ENCODE measurements around the gene SLCO2B1. TPM values are rescaled to one million over a fixed set of nuclear protein-coding genes. Genes with fewer than 3 reads are reported as not detected.

Gene SLCO2B1
- total and polyA plus RNA-seq, 2 experiments from 2014 or later = not detected

DNA sequence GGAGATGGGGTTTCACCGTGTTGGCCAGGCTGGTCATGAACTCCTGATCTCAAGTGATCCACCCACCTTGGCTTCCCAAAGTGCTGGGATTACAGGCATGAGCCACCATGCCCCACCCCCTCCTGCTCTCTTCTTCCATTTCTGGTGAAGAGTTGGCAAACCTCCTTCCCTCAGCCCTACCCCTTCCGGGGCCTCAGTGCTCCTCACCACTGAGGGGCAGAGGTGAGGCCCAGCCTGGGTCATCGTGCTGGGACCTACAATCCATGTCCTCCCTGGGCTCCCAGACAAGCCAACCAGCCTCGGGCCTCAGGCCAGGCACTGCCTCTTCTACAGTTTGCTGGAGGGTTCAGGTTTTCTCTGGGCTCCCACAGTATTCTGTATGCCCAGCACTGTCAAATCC lies 74.9 kb downstream of the SLCO2B1 start:
- no peaks in the 10 kb centered on the region for H3K9me2 ChIP-seq (ENCODE audit: insufficient read depth)
- Mint-ChIP-seq H3K4me1 (peaks cover 5% of the 10 kb centered on the region; the same call in 2 of the 3 replicates), H3K36me3 (ENCODE audit: low read depth) (no peaks in the 10 kb centered on the region), H3K4me3 (no peak overlapping the region), H3K9me3 (no peaks in the 10 kb centered on the region), H3K27ac (no peak overlapping the region), H3K27me3 (ENCODE audit: insufficient read depth, low read depth, poor library complexity) (peaks cover 2% of the 10 kb centered on the region)
- TF ChIP-seq NANOG (IDR thresholded peaks at IDR 0.05; ENCODE audit: borderline replicate concordance) (no peak), ZNF331 (CRISPR knock-in tag; IDR thresholded peaks at IDR 0.05; ENCODE audit: low read depth) (no peak), EZH2 (IDR thresholded peaks at IDR 0.05; ENCODE audit: low read depth, unreplicated experiment) (no peak), ZNF114 (CRISPR knock-in tag; IDR thresholded peaks at IDR 0.05) (no peak)
- TF ChIP-seq, protein P1, sequence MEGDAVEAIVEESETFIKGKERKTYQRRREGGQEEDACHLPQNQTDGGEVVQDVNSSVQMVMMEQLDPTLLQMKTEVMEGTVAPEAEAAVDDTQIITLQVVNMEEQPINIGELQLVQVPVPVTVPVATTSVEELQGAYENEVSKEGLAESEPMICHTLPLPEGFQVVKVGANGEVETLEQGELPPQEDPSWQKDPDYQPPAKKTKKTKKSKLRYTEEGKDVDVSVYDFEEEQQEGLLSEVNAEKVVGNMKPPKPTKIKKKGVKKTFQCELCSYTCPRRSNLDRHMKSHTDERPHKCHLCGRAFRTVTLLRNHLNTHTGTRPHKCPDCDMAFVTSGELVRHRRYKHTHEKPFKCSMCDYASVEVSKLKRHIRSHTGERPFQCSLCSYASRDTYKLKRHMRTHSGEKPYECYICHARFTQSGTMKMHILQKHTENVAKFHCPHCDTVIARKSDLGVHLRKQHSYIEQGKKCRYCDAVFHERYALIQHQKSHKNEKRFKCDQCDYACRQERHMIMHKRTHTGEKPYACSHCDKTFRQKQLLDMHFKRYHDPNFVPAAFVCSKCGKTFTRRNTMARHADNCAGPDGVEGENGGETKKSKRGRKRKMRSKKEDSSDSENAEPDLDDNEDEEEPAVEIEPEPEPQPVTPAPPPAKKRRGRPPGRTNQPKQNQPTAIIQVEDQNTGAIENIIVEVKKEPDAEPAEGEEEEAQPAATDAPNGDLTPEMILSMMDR (conservative IDR thresholded peaks at IDR 0.05; ENCODE audit: low read depth in 2 of 2) = peak in 1 of 2 experiments; percentile 12; a peak in 1 of 4 replicates
- H2AFZ ChIP-seq = no peak overlapping the region
- ATAC-seq (no peak), DNase-seq (ENCODE audit: low spot score) (no peak)
- H3K27me3 ChIP-seq (ENCODE audit: insufficient read depth) = no peaks in the 10 kb centered on the region
- H3K4me3 ChIP-seq = no peak overlapping the region
- H3K27ac ChIP-seq (ENCODE audit: low read depth) = no peak overlapping the region
- no peaks in the 10 kb centered on the region for H3F3A ChIP-seq (replicated peaks; ENCODE audit: low read depth)
- no peaks in the 10 kb centered on the region for H3K4me1 ChIP-seq (ENCODE audit: insufficient read depth)
- no peaks in the 10 kb centered on the region for H3K36me3 ChIP-seq (ENCODE audit: insufficient read depth)
- H4K20me1 ChIP-seq (replicated peaks; ENCODE audit: insufficient read depth) = 0 out of 2 replicates have a peak, but pooled peaks cover 8% of the 10 kb centered on the region
- no peaks in the 10 kb centered on the region for H3K79me2 ChIP-seq (replicated peaks; ENCODE audit: insufficient read depth)
- no peak overlapping the region for H3K4me2 ChIP-seq

DNA sequence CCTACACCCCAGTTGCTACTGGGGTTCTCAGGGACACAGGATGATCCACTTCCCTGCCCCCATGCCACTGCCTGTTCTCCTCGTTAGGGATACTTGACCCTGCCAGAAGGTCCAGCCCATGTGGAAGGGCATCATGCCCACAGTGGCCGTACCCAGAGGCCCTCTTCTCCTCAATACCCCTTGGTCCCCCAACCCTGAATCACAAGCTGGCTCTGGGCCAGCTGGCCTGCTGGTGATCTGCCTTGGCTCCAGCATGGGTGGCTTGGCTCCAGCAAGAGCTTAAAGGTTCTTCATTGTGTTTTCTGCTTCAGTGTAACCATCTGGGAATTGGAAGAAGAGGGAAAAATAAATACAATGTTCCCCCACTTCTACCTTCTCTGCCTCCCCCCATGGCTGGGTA lies 78.6 kb downstream of the SLCO2B1 start:
- no peaks in the 10 kb centered on the region for H3K27me3 ChIP-seq (ENCODE audit: insufficient read depth)
- Mint-ChIP-seq H3K4me1 (peaks cover 9% of the 10 kb centered on the region), H3K4me3 (no peak overlapping the region), H3K27ac (no peak overlapping the region), H3K36me3 (ENCODE audit: low read depth) (no peaks in the 10 kb centered on the region), H3K27me3 (ENCODE audit: insufficient read depth, low read depth, poor library complexity) (peaks cover 3% of the 10 kb centered on the region), H3K9me3 (no peaks in the 10 kb centered on the region)
- H3K9me2 ChIP-seq (ENCODE audit: insufficient read depth) = no peaks in the 10 kb centered on the region
- H2AFZ ChIP-seq = no peak overlapping the region
- H3K4me3 ChIP-seq = no peak overlapping the region
- H3K4me1 ChIP-seq (ENCODE audit: insufficient read depth) = no peaks in the 10 kb centered on the region
- H4K20me1 ChIP-seq (replicated peaks; ENCODE audit: insufficient read depth) = no peaks in the 10 kb centered on the region
- TF ChIP-seq, protein P2, sequence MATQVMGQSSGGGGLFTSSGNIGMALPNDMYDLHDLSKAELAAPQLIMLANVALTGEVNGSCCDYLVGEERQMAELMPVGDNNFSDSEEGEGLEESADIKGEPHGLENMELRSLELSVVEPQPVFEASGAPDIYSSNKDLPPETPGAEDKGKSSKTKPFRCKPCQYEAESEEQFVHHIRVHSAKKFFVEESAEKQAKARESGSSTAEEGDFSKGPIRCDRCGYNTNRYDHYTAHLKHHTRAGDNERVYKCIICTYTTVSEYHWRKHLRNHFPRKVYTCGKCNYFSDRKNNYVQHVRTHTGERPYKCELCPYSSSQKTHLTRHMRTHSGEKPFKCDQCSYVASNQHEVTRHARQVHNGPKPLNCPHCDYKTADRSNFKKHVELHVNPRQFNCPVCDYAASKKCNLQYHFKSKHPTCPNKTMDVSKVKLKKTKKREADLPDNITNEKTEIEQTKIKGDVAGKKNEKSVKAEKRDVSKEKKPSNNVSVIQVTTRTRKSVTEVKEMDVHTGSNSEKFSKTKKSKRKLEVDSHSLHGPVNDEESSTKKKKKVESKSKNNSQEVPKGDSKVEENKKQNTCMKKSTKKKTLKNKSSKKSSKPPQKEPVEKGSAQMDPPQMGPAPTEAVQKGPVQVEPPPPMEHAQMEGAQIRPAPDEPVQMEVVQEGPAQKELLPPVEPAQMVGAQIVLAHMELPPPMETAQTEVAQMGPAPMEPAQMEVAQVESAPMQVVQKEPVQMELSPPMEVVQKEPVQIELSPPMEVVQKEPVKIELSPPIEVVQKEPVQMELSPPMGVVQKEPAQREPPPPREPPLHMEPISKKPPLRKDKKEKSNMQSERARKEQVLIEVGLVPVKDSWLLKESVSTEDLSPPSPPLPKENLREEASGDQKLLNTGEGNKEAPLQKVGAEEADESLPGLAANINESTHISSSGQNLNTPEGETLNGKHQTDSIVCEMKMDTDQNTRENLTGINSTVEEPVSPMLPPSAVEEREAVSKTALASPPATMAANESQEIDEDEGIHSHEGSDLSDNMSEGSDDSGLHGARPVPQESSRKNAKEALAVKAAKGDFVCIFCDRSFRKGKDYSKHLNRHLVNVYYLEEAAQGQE (IDR thresholded peaks at IDR 0.05; ENCODE audit: unreplicated experiment) = no peak
- TF ChIP-seq EZH2phosphoT487 (IDR thresholded peaks at IDR 0.05; ENCODE audit: unreplicated experiment) = no peak
- no peak for ATAC-seq
- H3F3A ChIP-seq (replicated peaks; ENCODE audit: low read depth) = no peaks in the 10 kb centered on the region
- no peaks in the 10 kb centered on the region for H3K36me3 ChIP-seq (ENCODE audit: insufficient read depth)
- H3K79me2 ChIP-seq (replicated peaks; ENCODE audit: insufficient read depth) = no peaks in the 10 kb centered on the region
- H3K27ac ChIP-seq (ENCODE audit: low read depth) = no peak overlapping the region
- DNase-seq (ENCODE audit: low spot score) = no peak
- H3K4me2 ChIP-seq = no peak overlapping the region
